GM10248 (cell line): ENCODE results near the gene TMEM11.

ENCODE experiments used
- CTCF ChIA-PET: fragments of 300-600 bp; sonication (Branson Sonifier 250); formaldehyde crosslinking; extraction: SDS; loops from one replicate; lab custom pipeline; 2021; ENCODE audit warnings: antibody characterized with exemption; lab: Yijun Ruan, JAX
- POLR2A ChIA-PET: fragments of 350-650 bp; sonication (Branson Sonifier 250); formaldehyde crosslinking; extraction: SDS; loops from one replicate; lab custom pipeline; 2020; ENCODE audit warnings: antibody characterized with exemption; lab: Yijun Ruan, JAX
- DNase-seq: peaks from one replicate; pipeline ENCODE4 v3.0.0; 2012; ENCODE audit errors: extremely low spot score
- TF ChIP-seq, protein P1 (sequence below): IDR thresholded peaks from 2 replicates; pipeline ENCODE4 v1.5.1; 2012; ENCODE audit warnings: mild to moderate bottlenecking, low read depth; ENCODE audit errors: extremely low read depth, missing control alignments, control extremely low read depth

The TMEM11 gene

DNA sequence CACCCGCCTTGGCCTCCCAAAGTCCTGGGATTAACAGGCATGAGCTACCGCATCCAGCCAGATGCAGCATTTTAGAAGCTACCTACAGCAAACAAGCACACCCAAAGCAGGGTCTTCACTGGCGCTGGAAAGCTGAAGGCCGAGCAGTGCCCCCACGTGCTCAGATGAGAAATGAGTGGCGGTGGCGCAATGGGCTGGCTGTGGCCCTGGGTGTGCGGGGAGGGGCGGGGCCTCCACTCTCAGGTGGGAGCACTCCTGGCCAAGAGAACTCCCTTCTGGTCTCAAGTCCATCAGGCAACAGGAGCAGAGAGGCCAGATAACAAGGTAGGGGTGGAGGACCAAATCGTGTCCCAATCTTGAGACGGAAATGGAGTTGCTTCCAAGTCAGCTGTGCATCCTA is 12.1 kb downstream of the TMEM11 start:
- POLR2A ChIA-PET, result interaction anchor here (0.6 kb wide), 1 partner anchor 123 kb away, joined by 5 read pairs; no protein-coding TSS in a partner anchor
- TF ChIP-seq, protein P1, sequence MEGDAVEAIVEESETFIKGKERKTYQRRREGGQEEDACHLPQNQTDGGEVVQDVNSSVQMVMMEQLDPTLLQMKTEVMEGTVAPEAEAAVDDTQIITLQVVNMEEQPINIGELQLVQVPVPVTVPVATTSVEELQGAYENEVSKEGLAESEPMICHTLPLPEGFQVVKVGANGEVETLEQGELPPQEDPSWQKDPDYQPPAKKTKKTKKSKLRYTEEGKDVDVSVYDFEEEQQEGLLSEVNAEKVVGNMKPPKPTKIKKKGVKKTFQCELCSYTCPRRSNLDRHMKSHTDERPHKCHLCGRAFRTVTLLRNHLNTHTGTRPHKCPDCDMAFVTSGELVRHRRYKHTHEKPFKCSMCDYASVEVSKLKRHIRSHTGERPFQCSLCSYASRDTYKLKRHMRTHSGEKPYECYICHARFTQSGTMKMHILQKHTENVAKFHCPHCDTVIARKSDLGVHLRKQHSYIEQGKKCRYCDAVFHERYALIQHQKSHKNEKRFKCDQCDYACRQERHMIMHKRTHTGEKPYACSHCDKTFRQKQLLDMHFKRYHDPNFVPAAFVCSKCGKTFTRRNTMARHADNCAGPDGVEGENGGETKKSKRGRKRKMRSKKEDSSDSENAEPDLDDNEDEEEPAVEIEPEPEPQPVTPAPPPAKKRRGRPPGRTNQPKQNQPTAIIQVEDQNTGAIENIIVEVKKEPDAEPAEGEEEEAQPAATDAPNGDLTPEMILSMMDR, result no peak

DNA sequence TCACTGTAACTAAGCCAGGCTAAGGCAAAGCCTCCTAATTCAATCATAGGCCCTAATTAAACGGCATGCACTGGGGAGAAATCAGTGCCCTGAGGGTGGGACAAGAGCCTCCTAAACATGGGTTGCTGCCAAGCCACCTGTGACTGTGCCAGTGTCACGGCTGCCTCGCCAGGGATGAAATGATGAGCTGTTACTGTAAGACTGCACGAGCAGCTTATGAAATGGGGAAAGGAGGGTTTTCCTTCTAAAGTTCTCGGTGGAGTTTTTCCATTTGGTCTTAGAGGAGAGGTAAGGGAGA is 12.7 kb downstream of the TMEM11 start:
- TF ChIP-seq, protein P1, result no peak
- DNase-seq, result no peak
- ChIA-PET CTCF (interaction anchor here (1.1 to 3.0 kb wide), 3 partner anchors 10 to 17 kb away, joined by 3 to 9 read pairs (median 3); no protein-coding TSS in a partner anchor), POLR2A (interaction anchor here (0.6 kb wide), 2 partner anchors 123 to 1346 kb away, joined by 3 to 5 read pairs; no protein-coding TSS in a partner anchor)

More for the DNA sequence above, 12.1 kb downstream of the TMEM11 start:
- CTCF ChIA-PET, result interaction anchor here (3.0 kb wide), 1 partner anchor 11 kb away, joined by 9 read pairs; no protein-coding TSS in a partner anchor
- no peak for DNase-seq

DNA sequence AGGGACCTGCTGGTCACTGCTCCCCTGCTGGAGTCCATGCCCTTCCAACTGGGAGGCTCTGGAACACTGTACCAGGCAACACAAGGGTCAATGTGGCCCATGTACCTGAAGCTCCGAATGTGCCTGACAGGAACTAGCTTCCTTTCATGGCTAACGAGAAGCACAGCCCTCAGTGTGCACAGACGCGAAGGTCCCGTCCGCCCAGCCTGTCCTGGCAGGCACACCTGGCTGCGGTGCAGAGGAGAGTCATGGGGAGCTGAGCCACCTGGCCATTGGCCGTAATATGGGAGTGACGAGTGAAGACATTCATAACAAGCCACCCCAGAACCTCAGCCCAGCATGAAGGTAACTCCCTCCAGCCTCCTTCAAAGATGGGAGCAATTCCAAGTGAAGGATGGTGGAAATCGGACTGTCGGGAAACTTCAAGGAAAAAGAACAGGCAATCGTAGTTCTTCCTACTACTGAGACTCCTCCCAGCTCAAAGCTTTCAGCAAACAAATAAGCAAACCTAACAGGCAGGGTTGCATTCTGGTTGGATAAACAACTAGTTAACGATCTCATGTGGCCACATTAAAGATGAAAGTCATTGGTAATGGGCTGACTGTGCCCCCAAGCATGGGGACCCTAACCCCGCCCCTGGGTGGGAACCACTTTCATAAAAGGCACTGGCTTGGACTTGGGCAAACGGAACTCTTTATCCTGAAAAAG is 13.2 kb downstream of the TMEM11 start:
- DNase-seq, result no peak
- POLR2A ChIA-PET, result interaction anchor here (0.6 kb wide), 2 partner anchors 65 to 1346 kb away, joined by 3 to 5 read pairs; no protein-coding TSS in a partner anchor
- TF ChIP-seq, protein P1, result no peak
- CTCF ChIA-PET, result interaction anchor here (1.1 to 3.0 kb wide), 5 partner anchors 10 to 81 kb away, joined by 3 to 9 read pairs (median 3); no protein-coding TSS in a partner anchor

DNA sequence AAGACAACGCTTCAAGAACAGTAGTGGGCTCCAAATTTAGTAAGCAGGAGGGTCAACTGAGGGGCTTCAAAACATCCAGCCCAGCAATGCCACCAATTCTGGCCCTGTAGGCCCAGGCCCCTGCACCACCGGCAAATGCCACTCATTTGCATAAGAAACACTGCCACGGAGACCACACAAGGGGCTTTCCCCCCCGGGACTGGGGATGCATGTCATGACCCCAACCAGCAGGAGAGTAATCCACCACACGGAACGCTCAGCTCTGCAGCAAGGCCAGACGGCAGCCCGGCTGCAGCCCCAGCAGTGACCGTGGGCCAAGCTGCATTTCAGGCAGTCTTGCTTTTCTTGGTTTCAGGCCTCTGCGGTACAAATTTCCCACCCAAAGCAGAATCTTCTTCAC is 14.1 kb downstream of the TMEM11 start:
- TF ChIP-seq, protein P1, result no peak
- DNase-seq, result no peak
- POLR2A ChIA-PET, result interaction anchor here (0.6 kb wide), 1 partner anchor 64 kb away, joined by 5 read pairs; no protein-coding TSS in a partner anchor
- CTCF ChIA-PET, result interaction anchor here (1.1 to 3.0 kb wide), 3 partner anchors 11 to 81 kb away, joined by 3 to 9 read pairs (median 3); no protein-coding TSS in a partner anchor

DNA sequence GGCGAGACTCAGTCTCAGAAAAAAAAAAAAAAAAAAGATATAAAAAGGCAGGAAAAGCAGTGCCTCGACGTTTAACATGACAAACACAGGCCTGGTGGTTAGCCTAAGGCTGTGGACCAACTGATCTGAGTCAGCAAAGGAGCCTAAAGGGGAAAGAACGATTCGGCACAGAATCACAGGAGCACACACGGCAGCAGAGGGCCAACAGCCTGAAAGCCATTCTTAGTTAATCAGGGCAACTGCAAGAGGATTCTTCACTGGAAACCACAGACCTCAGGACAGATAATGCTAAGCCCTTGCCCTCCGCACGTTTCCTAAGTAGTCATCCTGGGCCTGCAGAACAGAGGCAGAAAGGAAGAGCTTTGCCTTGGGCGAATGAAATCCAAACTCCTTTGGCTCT is 14.7 kb downstream of the TMEM11 start:
- ChIA-PET POLR2A (no interaction called here), CTCF (interaction anchor here (1.3 to 3.0 kb wide), 2 partner anchors 12 to 14 kb away, joined by 3 to 9 read pairs; no protein-coding TSS in a partner anchor)
- TF ChIP-seq, protein P1, result no peak
- DNase-seq, result no peak

DNA sequence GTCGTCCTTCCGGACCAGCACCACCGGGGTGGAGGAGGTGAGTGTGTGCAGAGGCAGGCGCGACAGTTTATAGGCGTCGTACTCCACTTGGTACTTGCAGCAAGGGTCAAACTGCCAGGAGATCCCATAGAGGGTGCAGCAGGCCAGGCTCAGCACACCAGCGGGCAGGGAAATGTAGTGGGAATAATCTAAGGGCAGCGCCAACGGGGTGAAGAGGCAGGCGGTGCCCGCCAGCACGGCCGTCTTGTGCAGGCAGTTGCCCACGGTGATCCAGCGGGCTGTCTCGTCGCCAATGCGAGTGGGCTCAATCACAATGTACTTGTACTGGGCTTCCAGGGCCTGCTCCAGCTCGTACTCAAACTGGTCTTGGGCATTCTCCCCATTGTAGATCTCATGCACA is 15.6 kb downstream of the TMEM11 start:
- DNase-seq, result no peak
- CTCF ChIA-PET, result no interaction called here
- TF ChIP-seq, protein P1, result no peak
- POLR2A ChIA-PET, result no interaction called here
